GM19023 (cell line): ENCODE data around the gene KIAA1671.

Experiments
- ATAC-seq: cut with Tn5 transposase; IDR thresholded peaks from one replicate; pipeline ENCODE4 v1.9.1; 2021; ENCODE audit warnings: mild to moderate bottlenecking, moderate library complexity; ENCODE audit not compliant: unreplicated experiment

The KIAA1671 gene

GRCh38 chr22:24977370-24978221, 25.1 kb downstream of the KIAA1671 start:
- ATAC-seq: no peak

GRCh38 chr22:24978308-24978707, 25.8 kb downstream of the KIAA1671 start:
- no peak for ATAC-seq

- no peak for ATAC-seq
These were observed 28.6 kb downstream of the KIAA1671 start for GRCh38 chr22:24981066-24981465.

GRCh38 chr22:24981656-24982055, 29.1 kb downstream of the KIAA1671 start:
- ATAC-seq: no peak

- ATAC-seq: no peak
These were observed 30.0 kb downstream of the KIAA1671 start for GRCh38 chr22:24982301-24983056.

DNA sequence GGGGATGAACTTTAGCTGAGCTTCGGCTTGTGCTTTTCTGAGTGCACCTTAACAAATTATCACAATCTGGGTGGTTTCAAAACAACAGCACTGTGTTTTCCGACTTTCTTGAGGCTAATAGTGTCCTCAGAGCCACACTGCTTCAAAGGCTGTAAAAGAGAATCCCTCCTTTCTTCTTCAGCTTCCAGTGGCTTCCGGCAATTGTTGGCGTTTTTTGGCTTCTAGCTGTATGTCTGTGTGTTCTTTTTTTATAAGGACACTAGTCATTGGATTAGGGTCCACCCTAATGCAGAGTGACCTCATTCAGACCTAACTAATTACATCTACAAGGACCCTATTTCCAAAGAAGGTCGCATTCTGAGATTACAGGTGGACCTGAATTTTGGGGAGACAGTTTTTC, 30.6 kb downstream of the KIAA1671 start:
- ATAC-seq: no peak

GRCh38 chr22:24984122-24984521, 31.6 kb downstream of the KIAA1671 start:
- no peak for ATAC-seq

DNA sequence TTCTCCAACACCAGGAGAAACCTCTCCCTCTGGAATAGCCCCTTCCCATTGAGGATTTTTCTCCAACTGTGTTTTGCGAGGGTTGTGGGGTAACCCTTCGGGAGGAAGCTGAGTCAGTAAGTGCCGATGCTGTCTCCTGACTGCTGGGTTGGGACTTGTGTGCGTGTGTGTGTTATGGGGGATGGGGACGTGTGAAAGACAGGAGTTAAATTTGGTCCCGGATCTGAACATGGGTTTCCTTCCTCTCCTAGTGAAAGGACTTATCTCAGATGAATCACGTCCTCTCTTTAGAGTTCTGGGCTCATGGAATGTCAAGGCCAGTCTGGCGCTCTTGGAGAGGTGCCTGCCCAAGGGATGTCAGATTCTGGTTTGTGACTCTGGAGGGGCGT, 33.3 kb downstream of the KIAA1671 start:
- no peak for ATAC-seq

DNA sequence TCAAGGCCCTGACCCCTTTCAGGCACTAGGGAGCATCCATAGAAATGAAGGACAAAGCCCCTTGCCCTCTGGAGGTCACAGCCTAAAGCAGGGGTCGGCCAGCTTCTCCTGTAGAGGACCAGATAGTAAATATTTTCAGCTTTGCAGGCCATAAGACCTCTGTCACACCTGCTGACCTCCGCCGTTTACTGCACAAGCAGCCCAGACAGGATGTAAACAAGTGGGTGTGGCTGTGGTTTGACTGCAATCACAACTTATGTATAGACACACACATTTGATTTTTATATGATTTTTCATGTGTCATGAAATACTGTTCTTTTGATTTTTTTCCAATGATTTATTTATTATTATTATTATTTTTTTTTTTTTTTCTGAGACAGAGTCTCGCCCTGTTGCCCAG, 34.3 kb downstream of the KIAA1671 start:
- no peak for ATAC-seq

DNA sequence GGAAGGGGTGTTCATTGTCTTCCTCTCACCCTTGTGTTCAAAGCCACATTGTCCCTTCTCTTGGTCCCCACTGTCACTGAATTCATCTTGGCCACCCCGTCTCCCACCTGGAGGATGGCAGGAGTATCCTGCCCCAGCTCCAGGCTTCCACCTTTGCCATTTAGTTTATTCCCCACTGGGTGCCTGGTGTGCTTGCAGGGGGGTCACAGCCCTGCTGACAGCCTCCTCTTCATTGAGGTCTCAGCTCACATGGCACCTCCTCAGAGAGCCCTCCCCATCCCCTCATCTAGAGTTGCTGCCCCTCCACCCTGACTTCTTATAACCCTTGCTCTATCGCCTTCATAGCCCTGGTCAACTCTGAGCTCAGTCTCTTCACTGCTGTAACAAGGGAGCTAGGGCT, 36.6 kb downstream of the KIAA1671 start:
- ATAC-seq: no peak

- ATAC-seq: no peak
These were observed 37.0 kb downstream of the KIAA1671 start for GRCh38 chr22:24989541-24989951.

DNA sequence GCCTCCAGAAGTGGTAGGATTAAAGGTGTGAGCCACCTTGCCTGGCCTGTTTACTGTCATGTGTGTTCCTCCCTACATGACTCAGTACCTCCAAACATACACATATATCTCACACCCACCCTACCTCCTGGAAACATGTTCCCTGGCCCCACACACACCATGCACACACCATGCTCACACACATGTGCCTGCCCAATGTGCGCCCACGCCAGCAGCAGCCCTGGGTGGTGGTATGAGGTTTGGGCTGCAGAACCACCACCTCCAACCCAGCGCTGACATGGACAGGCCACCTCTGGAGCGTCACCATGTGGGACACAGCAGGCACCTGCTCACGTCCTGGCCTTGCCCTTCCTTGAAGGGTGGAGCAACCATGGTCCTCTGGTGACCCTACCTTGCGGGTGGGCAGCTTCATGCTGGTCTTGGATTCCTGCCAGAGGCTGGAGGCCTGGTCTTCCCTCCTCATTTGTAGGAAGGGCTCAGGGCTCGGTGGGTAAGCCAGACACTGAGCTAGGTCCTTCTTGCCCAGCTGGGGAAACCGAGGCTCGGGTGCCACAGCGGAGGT, 37.9 kb downstream of the KIAA1671 start:
- ATAC-seq: no peak

- ATAC-seq: no peak
These were observed 40.4 kb downstream of the KIAA1671 start for GRCh38 chr22:24992946-24993345.

DNA sequence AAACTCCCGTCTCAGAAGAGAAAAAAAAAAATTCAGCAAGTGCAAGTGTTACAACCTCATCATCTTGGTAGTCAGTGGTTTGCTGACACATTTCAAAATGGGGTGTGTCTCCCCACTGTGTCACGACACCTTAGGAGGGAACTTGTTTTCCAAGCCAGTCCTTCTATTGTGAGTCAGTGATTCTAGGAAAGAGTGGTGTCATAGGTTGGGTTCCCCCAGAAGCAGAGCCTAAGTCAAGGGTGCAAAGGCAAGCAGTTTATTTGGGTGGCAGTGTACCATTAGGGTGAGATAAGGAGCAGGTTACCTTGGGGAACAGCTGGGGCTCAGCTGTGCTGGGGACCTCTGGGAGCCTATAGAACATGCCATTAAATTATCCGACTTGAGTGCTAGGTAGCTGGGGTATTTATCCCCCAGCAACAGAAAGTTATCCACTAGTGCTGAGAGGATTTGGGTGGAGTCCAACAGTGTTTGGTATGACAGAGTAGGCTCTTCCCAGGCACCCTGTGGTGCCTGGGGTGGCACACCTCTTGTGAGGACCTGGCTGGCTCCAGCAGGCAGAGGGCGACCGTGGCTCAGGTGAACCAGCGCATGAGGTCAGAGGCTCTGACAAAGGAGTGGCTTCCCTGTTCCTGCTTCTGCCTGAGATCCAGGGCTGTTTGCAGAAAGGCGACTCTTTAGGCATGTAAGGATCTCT, 41.7 kb downstream of the KIAA1671 start:
- ATAC-seq: no peak

DNA sequence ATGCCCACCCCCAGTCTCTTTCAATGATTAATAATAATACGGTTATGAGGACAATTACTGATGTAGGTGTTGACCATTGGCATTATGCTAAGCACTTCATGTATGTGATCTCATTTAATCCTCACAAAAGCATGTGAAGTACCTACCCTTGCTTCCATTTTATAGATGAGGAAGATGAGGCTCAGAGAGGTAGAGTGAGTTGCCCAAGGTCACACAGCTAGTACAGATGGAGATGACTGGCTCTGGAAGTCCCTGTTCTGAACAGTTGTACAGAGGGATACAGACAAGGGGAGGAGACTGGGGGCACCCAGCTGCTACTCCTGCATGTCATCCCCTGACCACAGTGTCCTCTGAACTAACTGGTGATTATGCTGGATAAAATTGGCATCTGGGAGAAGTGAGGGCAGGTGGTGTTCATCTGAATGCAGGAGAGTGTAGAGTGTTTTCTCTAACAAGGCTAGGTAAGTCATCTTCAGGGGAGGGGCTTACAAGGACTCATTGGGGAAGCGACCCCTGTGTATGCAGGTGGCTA, 43.2 kb downstream of the KIAA1671 start:
- no peak for ATAC-seq

DNA sequence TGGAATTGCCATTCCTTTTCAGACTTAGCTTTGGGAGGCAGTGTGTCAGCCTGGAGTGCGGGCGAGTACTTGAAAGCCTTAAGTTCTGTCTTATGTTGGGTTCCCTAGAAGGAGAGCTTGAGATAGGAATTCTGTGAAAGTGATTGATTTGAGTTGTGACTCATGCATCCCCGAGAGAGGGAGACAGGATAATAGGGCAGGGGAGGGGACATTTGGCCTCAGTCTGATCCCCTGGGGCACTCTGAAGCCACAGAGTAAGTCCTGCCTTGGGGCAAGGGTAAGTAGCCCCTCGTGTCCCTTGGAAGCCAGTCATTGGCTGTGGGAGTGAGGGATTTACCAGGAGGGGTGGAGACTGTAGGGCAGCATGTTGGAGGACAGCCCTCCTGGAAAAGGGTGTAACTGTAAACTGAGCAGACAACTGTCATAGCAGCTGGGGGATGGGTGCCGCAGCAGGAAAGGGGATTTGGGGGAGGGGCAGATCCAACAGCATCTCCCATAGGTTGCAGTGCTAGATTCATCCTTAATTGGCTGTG, 44.0 kb downstream of the KIAA1671 start:
- ATAC-seq: no peak

GRCh38 chr22:24997023-24997422, 44.5 kb downstream of the KIAA1671 start:
- ATAC-seq: no peak

DNA sequence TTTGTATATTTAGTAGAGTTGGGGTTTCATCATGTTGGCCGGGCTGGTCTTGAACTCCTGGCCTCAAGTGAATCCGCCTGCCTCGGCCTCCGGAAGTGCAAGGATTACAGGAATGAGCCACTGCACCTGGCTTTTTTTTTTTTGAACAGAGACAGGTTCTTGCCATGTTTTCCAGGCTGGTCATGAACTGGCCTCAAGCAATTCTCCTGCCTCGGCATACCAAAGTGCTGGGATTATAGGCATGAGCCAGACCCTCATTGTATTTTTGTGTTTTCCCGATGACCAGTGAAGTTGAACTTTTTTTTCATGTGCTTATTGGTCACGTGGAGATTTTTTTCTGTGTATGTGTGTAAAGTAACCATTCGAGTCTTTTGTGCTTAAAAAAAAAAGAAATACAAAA, 48.2 kb downstream of the KIAA1671 start:
- ATAC-seq: no peak

DNA sequence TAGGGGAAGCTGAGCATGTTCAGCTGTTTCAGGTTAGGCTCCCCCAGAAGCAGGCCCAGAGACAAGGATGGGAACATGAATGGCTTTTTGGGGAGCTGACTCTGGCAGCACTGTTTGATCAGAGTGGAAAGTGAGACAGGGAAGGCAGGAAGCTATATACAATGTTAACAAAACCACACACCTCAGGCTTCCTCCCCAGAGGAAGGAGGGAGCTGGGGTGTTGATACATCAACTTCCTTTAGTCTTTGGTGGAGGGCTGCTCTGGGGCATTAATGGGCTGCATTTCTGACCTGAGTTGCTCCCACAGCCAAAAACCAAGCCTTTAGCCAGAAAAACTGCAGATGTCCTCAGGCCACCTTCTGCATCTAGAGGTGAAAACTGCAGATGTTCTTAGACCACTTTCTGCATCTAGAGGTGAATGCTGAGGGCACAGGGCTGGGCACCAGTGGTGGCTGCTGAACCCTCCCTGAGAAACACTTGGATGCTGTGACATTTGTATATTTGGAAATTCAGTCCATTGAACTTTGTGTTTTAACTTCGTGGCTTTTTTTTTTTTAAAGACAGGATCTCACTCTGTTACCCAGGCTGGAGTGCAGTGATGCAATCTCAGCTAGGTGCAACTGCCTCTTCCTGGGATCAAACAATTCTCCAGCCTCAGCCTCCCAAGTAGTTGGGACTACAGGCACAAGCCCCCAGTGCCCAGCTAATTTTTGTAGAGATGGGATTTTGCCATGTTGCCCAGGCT, 49.9 kb downstream of the KIAA1671 start:
- ATAC-seq: no peak

GRCh38 chr22:25006354-25006753, 53.8 kb downstream of the KIAA1671 start:
- no peak for ATAC-seq
